Thymus (tissue), 11 donors: Measurements from ENCODE around the gene SNX5. TPM values are rescaled to one million over a fixed set of nuclear protein-coding genes. Genes with fewer than 3 reads are reported as not detected.

Experiments used
- DNase-seq, 9 donors: peaks; one replicate each; pipeline ENCODE4 v3.0.0-alpha.2; 2013; ENCODE audit warnings: low spot score in 9 of 9, low read depth in 6 of 9, missing footprints in 1 of 9
- H3K27ac ChIP-seq, 2 donors: one replicate each; pipeline ENCODE4 v1.5.1; 2013; ENCODE audit warnings: control low read depth in 1 of 2, low read depth in 1 of 2, low read length in 1 of 2, mild to moderate bottlenecking in 1 of 2, moderate library complexity in 1 of 2
- H3K27me3 ChIP-seq, 2 donors: one replicate each; pipeline ENCODE4 v1.5.1; 2013; ENCODE audit warnings: low read length in 1 of 2; ENCODE audit not compliant: control insufficient read depth in 2 of 2, insufficient read depth in 1 of 2
- H3K36me3 ChIP-seq, 2 donors: one replicate each; pipeline ENCODE4 v1.5.1; 2013; ENCODE audit warnings: low read length in 1 of 2, mild to moderate bottlenecking in 1 of 2, moderate library complexity in 1 of 2; ENCODE audit not compliant: control insufficient read depth in 2 of 2, insufficient read depth in 2 of 2
- H3K4me1 ChIP-seq, 2 donors: one replicate each; pipeline ENCODE4 v1.5.1; 2013; ENCODE audit warnings: low read length in 2 of 2; ENCODE audit not compliant: control insufficient read depth in 2 of 2, insufficient read depth in 2 of 2
- H3K4me3 ChIP-seq, 2 donors: one replicate each; pipeline ENCODE4 v1.5.1; 2013; ENCODE audit warnings: low read length in 2 of 2, control low read depth in 1 of 2, mild to moderate bottlenecking in 1 of 2
- H3K9me3 ChIP-seq, 2 donors: one replicate each; pipeline ENCODE4 v1.5.1; 2013; ENCODE audit warnings: low read length in 1 of 2, mild to moderate bottlenecking in 1 of 2; ENCODE audit not compliant: control insufficient read depth in 2 of 2, insufficient read depth in 1 of 2
- WGBS: extraction: QIAGEN DNeasy Blood & Tissue Kit; methylation state at CpG from one replicate; pipeline ENCODE4 v1.1.7; 2013; 5-methylcytosine and 5-hydroxymethylcytosine counted together
- polyA plus RNA-seq: library from polyadenylated mRNA; stranded (reverse); fragments of 200-250 nt; gene quantifications from one replicate; pipeline ENCODE4 v1.2.3, GENCODE V29; 2013
- total RNA-seq: library from RNA; stranded (reverse); fragments of 120-200 nt; gene quantifications from one replicate; pipeline ENCODE4 v1.2.4, GENCODE V29; 2013
- donor health status: healthy.

Gene SNX5
- total and polyA plus RNA-seq, 2 donors: 102 to 134 TPM

DNA sequence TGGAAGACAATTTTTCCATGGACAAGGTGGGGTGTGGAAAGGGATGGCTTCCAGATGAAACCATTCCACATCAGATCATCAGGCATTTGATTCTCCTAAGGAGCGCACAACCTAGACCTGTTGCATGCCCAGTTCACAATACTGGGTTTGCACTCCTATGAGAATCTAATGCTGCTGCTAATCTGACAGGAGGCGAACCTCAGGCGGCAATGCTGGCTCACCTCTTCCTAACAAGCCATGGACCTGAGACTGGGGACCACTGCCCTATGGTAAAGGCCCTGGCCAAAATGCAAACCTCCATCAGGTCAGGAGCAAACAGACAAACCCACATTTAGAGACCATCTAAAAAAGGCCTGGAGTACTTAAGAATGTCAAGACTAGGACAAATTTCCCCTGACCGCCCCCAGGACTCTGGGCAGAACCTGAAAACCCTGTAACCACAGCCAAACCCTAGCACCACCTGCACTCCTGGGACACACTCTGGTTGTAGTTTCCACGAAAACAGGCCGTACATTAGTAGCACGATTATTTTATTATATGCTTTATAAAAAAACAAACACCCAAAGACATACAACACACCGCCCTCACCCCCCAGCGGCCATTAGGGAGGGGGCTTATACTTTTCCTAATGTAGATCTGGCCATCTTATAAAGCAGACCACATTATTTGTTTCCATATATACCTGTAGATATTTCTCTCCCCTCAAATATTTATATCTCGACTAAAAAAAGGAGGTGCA, 27.3 kb downstream of the SNX5 start:
- Histone ChIP-seq H3K4me1 (peaks cover 0 to 23% of the 10 kb centered on the region in 2 donors), H3K27ac (no peak overlapping the region), H3K27me3 (no peaks in the 10 kb centered on the region), H3K36me3 (peaks cover 32 to 60% of the 10 kb centered on the region in 2 donors), H3K4me3 (no peak overlapping the region), H3K9me3 (no peaks in the 10 kb centered on the region)
- WGBS: 92% methylated on average over 10 of the region's 10 CpGs
- no peak for DNase-seq

DNA sequence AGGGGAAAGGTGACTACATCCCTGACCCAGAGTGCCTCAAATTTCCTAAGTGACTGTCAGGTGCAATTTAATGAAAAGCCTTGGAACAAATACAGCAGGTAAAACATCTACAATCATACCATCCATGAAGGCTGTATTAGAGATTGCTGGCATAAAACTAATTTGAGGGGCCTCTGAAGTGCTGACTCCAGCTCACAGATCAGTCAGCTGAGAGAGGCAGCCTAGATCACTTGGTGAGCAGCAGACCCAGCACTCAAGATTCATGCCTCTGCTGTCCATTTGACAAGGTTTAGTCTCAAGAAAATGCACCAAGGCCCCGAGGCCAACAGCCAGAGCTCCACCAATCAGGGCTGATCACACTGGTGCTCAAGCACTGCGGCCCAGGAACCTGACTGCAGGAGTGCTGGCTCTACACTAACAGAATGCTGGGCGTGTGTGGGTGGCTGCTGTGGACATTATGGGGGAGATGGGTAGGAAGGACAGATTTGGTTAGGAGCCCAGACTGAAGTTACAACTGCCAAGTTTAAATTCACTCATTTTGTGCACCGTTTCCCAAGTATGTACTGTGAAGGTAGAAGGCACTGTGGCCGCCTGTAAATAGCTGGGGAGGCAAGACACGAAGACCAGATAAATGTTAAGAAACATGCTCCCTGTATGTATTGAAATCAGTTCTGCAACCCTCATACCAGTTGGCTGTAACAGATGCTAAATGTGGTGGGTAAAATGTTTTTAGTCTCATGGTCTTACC, 28.2 kb downstream of the SNX5 start:
- Histone ChIP-seq H3K4me3 (no peak overlapping the region), H3K36me3 (peaks cover 25 to 51% of the 10 kb centered on the region in 2 donors), H3K27me3 (no peaks in the 10 kb centered on the region), H3K4me1 (peaks cover 0 to 27% of the 10 kb centered on the region in 2 donors), H3K9me3 (no peaks in the 10 kb centered on the region), H3K27ac (no peak overlapping the region)
- 80% methylated on average over 6 of the region's 6 CpGs for WGBS
- no peak for DNase-seq

DNA sequence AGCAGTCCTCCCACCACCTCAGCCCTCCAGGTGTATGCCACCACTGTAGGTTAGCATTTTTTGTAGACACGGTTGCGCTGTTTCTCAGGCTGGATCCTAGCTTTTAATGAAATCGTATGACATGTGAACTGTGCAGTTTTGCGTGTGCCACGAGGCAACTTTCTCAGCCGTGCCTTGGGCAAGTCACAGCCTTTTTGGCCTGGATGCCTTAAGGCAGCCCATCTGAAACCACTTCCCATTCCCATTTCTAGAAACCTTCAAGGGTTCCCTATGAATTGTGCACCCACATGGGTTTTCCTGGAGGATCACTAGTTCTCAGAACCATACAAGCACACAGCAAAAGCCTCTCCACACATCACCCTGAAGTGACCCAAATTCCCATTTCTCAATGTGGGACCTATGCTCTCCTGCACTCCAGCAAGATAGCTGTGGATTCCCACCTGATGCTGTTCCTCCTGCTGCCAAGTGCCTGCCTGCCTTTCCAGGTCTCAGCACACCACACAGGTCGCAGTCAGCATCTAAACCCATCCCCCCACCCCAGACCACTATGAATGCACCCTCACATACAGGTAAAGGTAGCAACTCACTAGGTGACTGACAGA, 28.9 kb downstream of the SNX5 start:
- no peaks in the 10 kb centered on the region for H3K9me3 ChIP-seq
- H3K36me3 ChIP-seq: peaks cover 20 to 45% of the 10 kb centered on the region in 2 donors
- 83% methylated on average over 7 of the region's 7 CpGs for WGBS
- no peak overlapping the region for H3K4me3 ChIP-seq
- H3K27ac ChIP-seq: no peak overlapping the region
- no peak for DNase-seq
- H3K4me1 ChIP-seq: peaks cover 0 to 27% of the 10 kb centered on the region in 2 donors
- H3K27me3 ChIP-seq: no peaks in the 10 kb centered on the region

DNA sequence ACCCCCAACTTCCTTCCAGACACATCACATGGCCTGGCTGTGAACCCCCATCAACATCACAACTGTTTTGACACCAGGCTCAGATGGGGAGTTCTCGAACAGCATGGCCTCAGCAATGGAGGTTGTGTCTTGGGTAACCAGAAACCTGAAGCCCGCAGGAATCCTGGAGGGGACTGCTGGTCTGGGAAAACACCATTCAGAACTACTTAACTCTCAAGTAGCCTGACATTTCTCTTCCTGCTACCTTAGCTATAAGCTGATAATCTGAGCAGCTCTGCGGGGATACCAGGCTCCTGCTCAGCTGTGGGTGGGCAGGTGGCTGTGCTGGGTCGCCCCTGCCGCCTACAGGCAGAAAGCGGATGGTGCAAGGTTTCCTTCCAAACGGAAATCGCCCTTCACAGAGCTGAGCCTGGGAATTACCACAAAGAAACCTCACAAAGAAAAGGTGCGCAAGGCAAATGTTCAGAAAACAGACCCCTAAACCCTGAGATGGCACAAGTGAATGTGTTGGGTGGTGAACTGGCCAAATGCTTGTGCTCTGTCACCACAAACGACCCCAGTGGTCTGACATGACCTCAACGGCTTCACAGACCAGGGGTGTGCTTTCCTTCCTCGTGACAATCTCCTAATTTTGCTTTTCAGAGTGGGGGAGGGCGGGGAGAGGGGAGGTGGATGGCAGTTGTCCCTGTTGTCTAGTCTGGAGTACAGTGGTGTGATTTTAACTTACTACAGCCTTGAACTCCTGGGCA, 29.5 kb downstream of the SNX5 start:
- H3K4me1 ChIP-seq: peaks cover 0 to 27% of the 10 kb centered on the region in 2 donors
- DNase-seq: peak; percentile 36 to 81 (median 58)
- H3K27me3 ChIP-seq: no peaks in the 10 kb centered on the region
- no peaks in the 10 kb centered on the region for H3K9me3 ChIP-seq
- 16% methylated on average over 13 of the region's 13 CpGs for WGBS
- no peak overlapping the region for H3K4me3 ChIP-seq
- H3K36me3 ChIP-seq: peaks cover 20 to 39% of the 10 kb centered on the region in 2 donors
- peak overlapping the region in 1 of 2 donors; percentile 15 for H3K27ac ChIP-seq

DNA sequence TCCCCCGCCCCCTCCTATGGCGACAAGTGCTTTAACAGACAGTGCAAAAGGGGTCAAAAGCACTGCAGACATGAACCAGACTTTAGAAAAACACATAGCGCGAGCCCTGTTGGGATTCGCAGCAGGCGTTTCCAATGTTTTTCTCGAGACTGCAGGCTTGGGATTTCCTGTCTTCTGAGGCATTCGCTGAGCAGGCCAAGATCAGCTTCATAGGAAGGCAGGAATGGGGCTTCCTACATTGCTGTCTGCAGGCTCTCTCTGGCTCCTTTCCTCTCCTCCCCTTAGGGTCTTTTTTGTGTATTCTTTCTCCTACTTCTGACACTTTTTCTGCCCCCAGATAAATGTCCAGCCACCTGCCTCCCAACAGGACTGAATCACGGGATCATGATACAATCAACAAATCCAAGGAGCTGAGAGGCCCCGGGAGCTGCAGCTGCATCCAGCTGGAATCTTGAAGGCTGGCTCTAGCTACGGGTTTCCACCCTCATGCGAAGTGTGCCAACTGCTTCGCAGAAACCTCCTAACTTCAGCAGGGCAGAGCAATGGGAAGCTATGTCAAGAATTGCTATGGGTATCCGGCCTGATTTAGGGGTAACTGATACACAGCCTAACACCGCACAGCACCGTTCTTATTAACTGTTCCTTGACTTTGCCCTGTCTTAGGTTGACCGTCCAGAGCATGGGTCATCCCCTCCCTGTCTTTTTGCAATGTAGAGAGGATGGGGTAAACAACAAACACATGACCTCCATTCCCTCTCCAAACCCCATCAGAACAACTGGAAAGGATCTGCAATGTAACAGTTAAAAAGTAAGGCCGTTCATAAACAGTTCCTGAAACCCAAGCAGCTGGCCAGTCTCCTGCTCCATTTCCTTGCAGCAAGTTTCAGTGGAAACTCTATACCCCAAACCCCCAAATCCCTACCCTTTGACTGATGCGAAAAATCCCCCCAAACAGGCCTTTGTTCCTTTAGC, 31.5 kb downstream of the SNX5 start:
- WGBS: 92% methylated on average over 19 of the region's 19 CpGs
- Histone ChIP-seq H3K4me3 (no peak overlapping the region), H3K27me3 (no peaks in the 10 kb centered on the region), H3K36me3 (peaks cover 14 to 19% of the 10 kb centered on the region in 2 donors), H3K4me1 (peaks cover 0 to 27% of the 10 kb centered on the region in 2 donors), H3K9me3 (no peaks in the 10 kb centered on the region), H3K27ac (no peak overlapping the region)
- no peak for DNase-seq

DNA sequence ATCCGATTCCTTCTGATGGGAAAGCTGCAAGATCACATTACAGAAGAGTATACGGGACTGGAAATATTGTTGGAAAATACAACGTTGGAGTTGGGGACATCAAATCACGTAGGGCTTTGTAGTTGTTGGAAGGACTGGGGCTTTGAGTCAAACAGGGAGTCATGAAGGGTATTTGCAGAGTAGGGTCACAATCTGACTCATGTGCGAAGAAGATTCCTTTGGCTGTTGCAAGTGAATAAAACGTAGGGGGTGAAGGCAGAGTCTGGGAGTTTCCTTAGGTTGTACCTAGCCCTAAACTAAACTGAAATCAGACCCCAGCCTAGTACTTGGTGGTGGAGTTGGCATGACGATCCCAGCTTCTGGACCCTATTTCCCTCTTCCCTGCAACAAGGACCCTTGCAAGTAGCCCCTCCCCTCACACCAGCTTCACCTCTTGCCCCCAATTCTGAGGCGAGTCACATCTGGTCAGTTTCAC, 32.3 kb downstream of the SNX5 start:
- H3K4me1 ChIP-seq: peaks cover 0 to 27% of the 10 kb centered on the region in 2 donors
- H3K27me3 ChIP-seq: no peaks in the 10 kb centered on the region
- 84% methylated on average over 8 of the region's 8 CpGs for WGBS
- H3K36me3 ChIP-seq: peaks cover 8 to 14% of the 10 kb centered on the region in 2 donors
- H3K27ac ChIP-seq: no peak overlapping the region
- no peak for DNase-seq
- no peak overlapping the region for H3K4me3 ChIP-seq
- no peaks in the 10 kb centered on the region for H3K9me3 ChIP-seq

DNA sequence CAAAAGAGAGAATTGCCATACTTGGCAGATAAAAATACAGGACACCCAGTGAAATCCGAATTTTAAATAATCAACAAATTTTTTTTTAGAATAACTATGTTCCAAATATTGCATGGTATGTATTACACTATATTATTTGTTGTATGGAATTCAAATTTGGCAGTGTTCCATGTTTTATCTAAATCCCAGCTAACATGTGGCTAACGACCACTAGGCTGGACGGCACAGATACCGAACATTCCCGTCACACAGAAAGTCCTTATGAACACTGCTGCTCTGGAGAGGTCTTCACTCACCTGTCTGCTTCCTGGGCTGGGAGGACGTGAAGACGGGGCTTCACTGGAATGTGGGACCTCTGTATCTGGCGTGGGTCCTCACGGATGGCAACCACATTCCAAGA, 32.8 kb downstream of the SNX5 start:
- Histone ChIP-seq H3K9me3 (no peaks in the 10 kb centered on the region), H3K27ac (no peak overlapping the region), H3K27me3 (no peaks in the 10 kb centered on the region), H3K36me3 (peaks cover 4 to 8% of the 10 kb centered on the region in 2 donors), H3K4me3 (no peak overlapping the region), H3K4me1 (peaks cover 0 to 27% of the 10 kb centered on the region in 2 donors)
- DNase-seq: no peak
- 90% methylated on average over 9 of the region's 9 CpGs for WGBS

DNA sequence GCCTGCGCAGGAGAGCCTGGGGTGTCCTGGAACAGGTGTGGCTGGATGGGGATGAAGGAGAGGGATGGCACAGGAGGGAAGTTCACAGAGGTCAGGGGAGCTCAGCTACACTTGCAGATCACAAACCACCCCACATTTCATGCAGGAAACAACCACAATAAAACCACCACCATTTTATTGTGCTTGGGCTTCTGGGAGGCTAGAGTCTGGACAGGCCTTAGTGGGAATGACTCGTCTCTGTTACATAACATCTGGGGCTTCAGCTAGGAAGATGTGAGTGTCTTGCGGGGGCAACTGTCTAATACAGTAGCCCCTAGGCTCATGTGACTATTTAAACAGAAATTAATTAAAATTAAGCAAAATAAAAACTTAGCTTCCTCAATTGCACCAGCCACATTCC, 33.4 kb downstream of the SNX5 start:
- DNase-seq: no peak
- H3K27me3 ChIP-seq: no peaks in the 10 kb centered on the region
- H3K4me1 ChIP-seq: peaks cover 0 to 27% of the 10 kb centered on the region in 2 donors
- WGBS: 96% methylated on average over 3 of the region's 3 CpGs
- peaks cover 0 to 3% of the 10 kb centered on the region in 2 donors for H3K36me3 ChIP-seq
- H3K27ac ChIP-seq: no peak overlapping the region
- H3K4me3 ChIP-seq: no peak overlapping the region
- H3K9me3 ChIP-seq: no peaks in the 10 kb centered on the region
